Measurements from ENCODE around the gene SYCE3.

SYCE3 gene

GRCh38 chr22:50570861-50571260 lies 8.1 kb upstream of the SYCE3 start:
- peaks cover 7% of the 10 kb centered on the region; the same call in 1 of the 2 replicates for H3K36me3 ChIP-seq
- no peaks in the 10 kb centered on the region for H3K4me1 ChIP-seq
- H3K4me3 ChIP-seq (ENCODE audit: low read depth, low read length), result no peak overlapping the region
- no peaks in the 10 kb centered on the region for H3K9me3 ChIP-seq
- no peak for TF ChIP-seq CTCF (IDR thresholded peaks at IDR 0.05; ENCODE audit: low read depth, low read length)
- no peak for DNase-seq
- H3K27me3 ChIP-seq, result no peaks in the 10 kb centered on the region

- Histone ChIP-seq H3K36me3 (peaks cover 7% of the 10 kb centered on the region; the same call in 1 of the 2 replicates), H3K9me3 (no peaks in the 10 kb centered on the region), H3K4me3 (ENCODE audit: low read depth, low read length) (no peak overlapping the region), H3K27me3 (no peaks in the 10 kb centered on the region), H3K4me1 (no peaks in the 10 kb centered on the region)
- no peak for DNase-seq
- TF ChIP-seq CTCF (IDR thresholded peaks at IDR 0.05; ENCODE audit: low read depth, low read length), result no peak
Observed at GRCh38 chr22:50569896-50570535, 7.3 kb upstream of the SYCE3 start.

DNA sequence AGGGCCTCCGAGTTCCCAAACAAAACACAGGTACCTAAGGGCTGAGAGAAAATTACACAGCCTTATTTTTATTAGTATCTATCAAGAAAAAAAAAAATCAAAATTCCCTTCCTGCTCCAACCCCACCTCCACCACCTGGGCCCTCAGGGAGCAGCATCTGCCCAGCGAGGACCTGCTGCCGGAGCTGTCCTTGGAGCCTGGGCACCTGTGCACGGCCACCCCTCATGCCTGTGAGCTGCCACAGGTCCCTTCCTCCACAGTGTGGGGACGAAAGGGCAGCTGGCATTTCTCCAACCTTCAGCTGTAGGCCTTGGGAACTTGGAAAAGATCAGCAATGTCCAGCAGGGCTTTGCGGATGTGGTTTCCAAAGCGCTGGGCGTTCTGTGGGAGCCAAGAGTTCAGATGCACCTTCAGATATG lies 6.3 kb upstream of the SYCE3 start:
- Histone ChIP-seq H3K27me3 (no peaks in the 10 kb centered on the region), H3K4me3 (ENCODE audit: low read depth, low read length) (no peak overlapping the region), H3K9me3 (no peaks in the 10 kb centered on the region), H3K36me3 (peaks cover 7% of the 10 kb centered on the region; the same call in 1 of the 2 replicates), H3K4me1 (no peaks in the 10 kb centered on the region)
- TF ChIP-seq CTCF (IDR thresholded peaks at IDR 0.05; ENCODE audit: low read depth, low read length), result no peak
- DNase-seq, result no peak

DNA sequence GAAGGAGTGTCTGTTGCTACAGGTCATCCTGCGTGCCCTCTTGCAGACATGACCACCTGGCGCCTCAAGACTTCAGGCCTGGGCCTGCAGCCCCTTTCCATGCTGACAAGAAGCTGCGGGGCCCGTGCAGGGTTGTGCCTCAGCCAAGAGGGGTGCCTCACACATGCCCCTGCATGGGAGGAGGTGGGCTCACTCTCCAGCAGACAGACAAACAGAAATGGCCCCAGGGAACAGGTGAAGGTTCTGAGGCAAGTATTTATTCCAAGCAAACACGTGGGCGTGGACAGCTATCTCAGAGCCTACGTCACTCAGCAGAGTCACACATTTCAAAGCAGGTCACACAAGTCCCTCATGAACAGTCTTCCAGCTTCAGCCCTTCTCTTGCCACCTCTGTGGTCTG lies 5.9 kb upstream of the SYCE3 start:
- DNase-seq, result no peak
- no peaks in the 10 kb centered on the region for H3K4me1 ChIP-seq
- no peaks in the 10 kb centered on the region for H3K9me3 ChIP-seq
- 0 out of 2 replicates have a peak, but pooled peaks cover under 1% of the 10 kb centered on the region for H3K27me3 ChIP-seq
- H3K36me3 ChIP-seq, result peaks cover 7% of the 10 kb centered on the region; the same call in 1 of the 2 replicates
- no peak overlapping the region for H3K4me3 ChIP-seq (ENCODE audit: low read depth, low read length)
- no peak for TF ChIP-seq CTCF (IDR thresholded peaks at IDR 0.05; ENCODE audit: low read depth, low read length)

GRCh38 chr22:50567721-50568252 lies 5.1 kb upstream of the SYCE3 start:
- DNase-seq, result no peak
- Histone ChIP-seq H3K27me3 (0 out of 2 replicates have a peak, but pooled peaks cover 4% of the 10 kb centered on the region), H3K4me3 (ENCODE audit: low read depth, low read length) (no peak overlapping the region), H3K4me1 (no peaks in the 10 kb centered on the region), H3K36me3 (peaks cover 7% of the 10 kb centered on the region; the same call in 1 of the 2 replicates), H3K9me3 (no peaks in the 10 kb centered on the region)
- TF ChIP-seq CTCF (IDR thresholded peaks at IDR 0.05; ENCODE audit: low read depth, low read length), result no peak

DNA sequence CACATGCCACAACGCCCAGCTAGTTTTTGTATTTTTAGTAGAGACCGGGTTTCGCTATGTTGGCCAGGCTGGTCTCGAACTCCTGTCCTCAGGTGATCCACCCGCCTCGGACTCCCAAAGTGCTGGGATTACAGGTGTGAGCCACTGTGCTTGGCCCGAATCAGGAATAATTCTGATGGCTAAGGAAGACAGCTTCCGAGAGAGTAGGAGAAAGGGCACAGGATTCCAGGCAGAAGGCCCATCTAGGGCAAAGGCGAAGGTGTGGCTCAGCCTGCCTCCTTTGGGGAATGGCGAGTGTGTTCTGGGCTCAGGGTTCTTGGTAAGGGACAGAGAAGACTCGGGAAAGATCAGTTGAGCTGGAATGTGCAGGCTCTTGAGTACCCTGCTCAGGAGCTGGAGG lies 1.6 kb upstream of the SYCE3 start:
- H3K4me1 ChIP-seq, result no peaks in the 10 kb centered on the region
- 0 out of 2 replicates have a peak, but pooled peaks cover 4% of the 10 kb centered on the region for H3K27me3 ChIP-seq
- no peaks in the 10 kb centered on the region for H3K36me3 ChIP-seq
- no peak for TF ChIP-seq CTCF (IDR thresholded peaks at IDR 0.05; ENCODE audit: low read depth, low read length)
- no peak for DNase-seq
- H3K9me3 ChIP-seq, result no peaks in the 10 kb centered on the region
- H3K4me3 ChIP-seq (ENCODE audit: low read depth, low read length), result no peak overlapping the region
